Neural progenitor cell (in vitro differentiated cells): ENCODE measurements around the gene THUMPD2. TPM values are rescaled to one million over a fixed set of nuclear protein-coding genes. Genes with fewer than 3 reads are reported as not detected.

Experiments
- DNase-seq: peaks from one replicate; pipeline ENCODE4 v3.0.0-alpha.2; 2016; ENCODE audit warnings: low spot score
- H2AFZ ChIP-seq: fragments of 200-600 bp; sonication (generic); replicated peaks from 2 replicates; pipeline ENCODE4 v1.6.1; 2016; ENCODE audit warnings: antibody characterized with exemption
- H3F3A ChIP-seq: fragments of 200-600 bp; sonication (generic); 2 replicates; pipeline ENCODE4 v1.6.1; 2016; ENCODE audit warnings: antibody characterized with exemption, low read depth
- H3K27ac ChIP-seq: fragments of 200-600 bp; sonication (generic); 2 replicates; pipeline ENCODE4 v1.5.1; 2016; ENCODE audit warnings: mild to moderate bottlenecking
- H3K27me3 ChIP-seq: fragments of 200-600 bp; sonication (generic); 2 replicates; pipeline ENCODE4 v1.6.1; 2016; ENCODE audit warnings: mild to moderate bottlenecking, moderate library complexity
- H3K36me3 ChIP-seq: fragments of 200-600 bp; sonication (generic); 2 replicates; pipeline ENCODE4 v1.5.1; 2016
- H3K4me1 ChIP-seq: fragments of 200-600 bp; sonication (generic); 2 replicates; pipeline ENCODE4 v1.6.1; 2016; ENCODE audit warnings: mixed run types
- H3K4me2 ChIP-seq: fragments of 200-600 bp; sonication (generic); 2 replicates; pipeline ENCODE4 v1.6.1; 2016
- H3K4me3 ChIP-seq: fragments of 200-600 bp; sonication (generic); 2 replicates; pipeline ENCODE4 v1.5.1; 2016
- H3K79me2 ChIP-seq: fragments of 200-600 bp; sonication (generic); 2 replicates; pipeline ENCODE4 v1.6.1; 2016; ENCODE audit warnings: low read depth
- H3K9ac ChIP-seq: fragments of 200-600 bp; sonication (generic); 2 replicates; pipeline ENCODE4 v1.6.1; 2016
- H3K9me3 ChIP-seq: fragments of 200-600 bp; sonication (generic); 2 replicates; pipeline ENCODE4 v1.5.1; 2016; ENCODE audit warnings: low read depth
- H4K20me1 ChIP-seq: fragments of 200-600 bp; sonication (generic); 2 replicates; pipeline ENCODE4 v1.6.1; 2016; ENCODE audit warnings: low read depth
- H3K27ac Mint-ChIP-seq: 3 replicates; pipeline ENCODE4 v1.8.0; 2021; ENCODE audit warnings: mixed read lengths
- H3K27me3 Mint-ChIP-seq: 2 replicates; pipeline ENCODE4 v1.8.0; 2022; ENCODE audit warnings: low read depth, mild to moderate bottlenecking, inconsistent platforms, moderate library complexity, mixed read lengths; ENCODE audit not compliant: insufficient read depth
- H3K36me3 Mint-ChIP-seq: 3 replicates; pipeline ENCODE4 v1.8.0; 2021; ENCODE audit warnings: mixed read lengths
- H3K4me1 Mint-ChIP-seq: 3 replicates; pipeline ENCODE4 v1.8.0; 2021; ENCODE audit warnings: mixed read lengths
- H3K4me3 Mint-ChIP-seq: 3 replicates; pipeline ENCODE4 v1.8.0; 2021; ENCODE audit warnings: mild to moderate bottlenecking, moderate library complexity, mixed read lengths
- H3K9me3 Mint-ChIP-seq: 3 replicates; pipeline ENCODE4 v1.8.0; 2020; ENCODE audit warnings: mixed read lengths
- CTCF ChIP-seq: fragments of 200-600 bp; sonication (generic); IDR thresholded peaks from 2 replicates; pipeline ENCODE4 v1.5.1; 2017; ENCODE audit warnings: antibody characterized with exemption, mild to moderate bottlenecking
- EZH2 ChIP-seq: fragments of 200-600 bp; sonication (generic); IDR thresholded peaks from 2 replicates; pipeline ENCODE4 v1.6.1; 2017; ENCODE audit warnings: antibody characterized with exemption, mild to moderate bottlenecking, moderate library complexity
- EZH2phosphoT487 ChIP-seq: fragments of 200-600 bp; sonication (generic); IDR thresholded peaks from 2 replicates; pipeline ENCODE4 v1.6.1; 2017; ENCODE audit warnings: antibody characterized with exemption
- total RNA-seq: library from RNA; depleted of rRNA; stranded (reverse); fragments of >200 nt; gene quantifications from 2 replicates; pipeline ENCODE4 v1.2.3, GENCODE V29; 2015; ENCODE audit warnings: low replicate concordance

THUMPD2 gene
- total RNA-seq, 1 donor from 2014 or later: 21.8 TPM

GRCh38 chr2:39743269-39743776 lies 35.7 kb downstream of the THUMPD2 start:
- Histone ChIP-seq H3K27me3 (no peaks in the 10 kb centered on the region), H3K79me2 (no peaks in the 10 kb centered on the region), H3K4me2 (peak overlapping the region; percentile 28), H3K36me3 (peaks cover 6% of the 10 kb centered on the region), H3K9me3 (no peaks in the 10 kb centered on the region), H3K9ac (no peak overlapping the region), H2AFZ (no peak overlapping the region), H3K27ac (peak overlapping the region; percentile 11), H3K4me3 (no peak overlapping the region), H3F3A (peaks cover 28% of the 10 kb centered on the region), H4K20me1 (no peaks in the 10 kb centered on the region), H3K4me1 (peaks cover 19% of the 10 kb centered on the region)
- H3K4me3 Mint-ChIP-seq: no peak overlapping the region
- no peak for TF ChIP-seq EZH2
- TF ChIP-seq EZH2phosphoT487: no peak
- TF ChIP-seq CTCF: no peak
- DNase-seq: peak; percentile 25
- H3K9me3 Mint-ChIP-seq: no peaks in the 10 kb centered on the region
- H3K4me1 Mint-ChIP-seq: peaks cover 13% of the 10 kb centered on the region
- H3K36me3 Mint-ChIP-seq: peaks cover 17% of the 10 kb centered on the region
- peaks cover 2% of the 10 kb centered on the region for H3K27me3 Mint-ChIP-seq
- no peak overlapping the region for H3K27ac Mint-ChIP-seq

- peaks cover 27% of the 10 kb centered on the region for H3K36me3 Mint-ChIP-seq
- H3K4me1 ChIP-seq: peaks cover 26% of the 10 kb centered on the region
- no peaks in the 10 kb centered on the region for H3K79me2 ChIP-seq
- no peak overlapping the region for H3K4me3 Mint-ChIP-seq
- TF ChIP-seq CTCF (no peak), EZH2 (no peak), EZH2phosphoT487 (no peak)
- no peaks in the 10 kb centered on the region for H3K9me3 Mint-ChIP-seq
- H3K4me3 ChIP-seq: no peak overlapping the region
- H3K4me2 ChIP-seq: no peak overlapping the region
- H3K27ac ChIP-seq: no peak overlapping the region
- no peak overlapping the region for H2AFZ ChIP-seq
- DNase-seq: no peak
- peaks cover 23% of the 10 kb centered on the region for H3K4me1 Mint-ChIP-seq
- no peak overlapping the region for H3K27ac Mint-ChIP-seq
- H3K27me3 Mint-ChIP-seq: peaks cover 3% of the 10 kb centered on the region
- no peaks in the 10 kb centered on the region for H4K20me1 ChIP-seq
- peaks cover 2% of the 10 kb centered on the region for H3K36me3 ChIP-seq
- no peak overlapping the region for H3K9ac ChIP-seq
- H3F3A ChIP-seq: peaks cover 28% of the 10 kb centered on the region
- H3K9me3 ChIP-seq: no peaks in the 10 kb centered on the region
- no peaks in the 10 kb centered on the region for H3K27me3 ChIP-seq
Observed at GRCh38 chr2:39741871-39742270, 37.2 kb downstream of the THUMPD2 start.

- H3K36me3 Mint-ChIP-seq: peaks cover 28% of the 10 kb centered on the region
- peaks cover 18% of the 10 kb centered on the region for H3K4me1 ChIP-seq
- no peak overlapping the region for H3K4me3 Mint-ChIP-seq
- TF ChIP-seq EZH2 (no peak), EZH2phosphoT487 (no peak), CTCF (no peak)
- no peak overlapping the region for H3K9ac ChIP-seq
- no peak overlapping the region for H3K27ac Mint-ChIP-seq
- peaks cover 6% of the 10 kb centered on the region for H3K36me3 ChIP-seq
- H2AFZ ChIP-seq: no peak overlapping the region
- H3K4me2 ChIP-seq: no peak overlapping the region
- H3F3A ChIP-seq: peaks cover 22% of the 10 kb centered on the region
- H3K79me2 ChIP-seq: no peaks in the 10 kb centered on the region
- H3K27ac ChIP-seq: no peak overlapping the region
- H4K20me1 ChIP-seq: peaks cover 2% of the 10 kb centered on the region
- no peak for DNase-seq
- peaks cover 23% of the 10 kb centered on the region for H3K4me1 Mint-ChIP-seq
- no peaks in the 10 kb centered on the region for H3K27me3 ChIP-seq
- H3K9me3 ChIP-seq: no peaks in the 10 kb centered on the region
- H3K4me3 ChIP-seq: no peak overlapping the region
- no peaks in the 10 kb centered on the region for H3K9me3 Mint-ChIP-seq
- H3K27me3 Mint-ChIP-seq: peaks cover 3% of the 10 kb centered on the region
Observed at GRCh38 chr2:39739386-39739785, 39.7 kb downstream of the THUMPD2 start.
